Trophoblast cell (in vitro differentiated cells and primary cell): ENCODE data around the gene STRN4.

ENCODE experiments used
- DNase-seq, 2 donors: peaks; one replicate each; pipeline ENCODE4 v3.0.0-alpha.2; 2016
- H2AFZ ChIP-seq: 2 replicates; pipeline ENCODE4 v1.6.1; 2013; ENCODE audit warnings: low read length, moderate library complexity, mild to moderate bottlenecking; ENCODE audit not compliant: insufficient read depth, poor library complexity
- H2AK5ac ChIP-seq: 2 replicates; pipeline ENCODE4 v1.6.1; 2013; ENCODE audit warnings: mild to moderate bottlenecking, low read length
- H2BK120ac ChIP-seq: 2 replicates; pipeline ENCODE4 v1.6.1; 2013; ENCODE audit warnings: low read length, mild to moderate bottlenecking, moderate library complexity; ENCODE audit not compliant: insufficient read depth, poor library complexity
- H2BK12ac ChIP-seq: 2 replicates; pipeline ENCODE4 v1.6.1; 2013; ENCODE audit warnings: mild to moderate bottlenecking, low read length, moderate library complexity
- H2BK5ac ChIP-seq: 2 replicates; pipeline ENCODE4 v1.6.1; 2013; ENCODE audit warnings: low read length, low read depth, moderate library complexity, mild to moderate bottlenecking; ENCODE audit not compliant: poor library complexity
- H3K14ac ChIP-seq: 2 replicates; pipeline ENCODE4 v1.6.1; 2013; ENCODE audit warnings: mild to moderate bottlenecking, low read length
- H3K18ac ChIP-seq: 2 replicates; pipeline ENCODE4 v1.6.1; 2013; ENCODE audit warnings: mild to moderate bottlenecking, low read length
- H3K23ac ChIP-seq: 2 replicates; pipeline ENCODE4 v1.6.1; 2013; ENCODE audit warnings: low read length
- H3K27ac ChIP-seq: 2 replicates; pipeline ENCODE4 v1.5.1; 2013; ENCODE audit warnings: low read depth, mild to moderate bottlenecking, inconsistent platforms, low read length, moderate library complexity
- H3K27me3 ChIP-seq: 2 replicates; pipeline ENCODE4 v1.6.1; 2013; ENCODE audit warnings: inconsistent platforms, mild to moderate bottlenecking, low read length, moderate library complexity; ENCODE audit not compliant: insufficient read depth
- H3K36me3 ChIP-seq, 2 experiments: 1 replicate in 1 of 2; 2 replicates in 1 of 2; pipeline ENCODE4 v1.6.1; 2013; ENCODE audit warnings: low read length in 2 of 2, mild to moderate bottlenecking in 2 of 2, moderate library complexity in 1 of 2; ENCODE audit not compliant: insufficient read depth in 2 of 2, control insufficient read depth in 1 of 2
- H3K4ac ChIP-seq: 2 replicates; pipeline ENCODE4 v1.6.1; 2013; ENCODE audit warnings: low read depth, mild to moderate bottlenecking, low read length, moderate library complexity
- H3K4me1 ChIP-seq, 2 experiments: 1 replicate in 1 of 2; 2 replicates in 1 of 2; pipeline ENCODE4 v1.6.1; 2013; ENCODE audit warnings: low read length in 2 of 2, mild to moderate bottlenecking in 2 of 2, moderate library complexity in 1 of 2; ENCODE audit not compliant: insufficient read depth in 2 of 2, control insufficient read depth in 1 of 2
- H3K4me2 ChIP-seq: 2 replicates; pipeline ENCODE4 v1.6.1; 2013; ENCODE audit warnings: inconsistent platforms, mild to moderate bottlenecking, low read length, moderate library complexity
- H3K4me3 ChIP-seq: 2 replicates; pipeline ENCODE4 v1.5.1; 2013; ENCODE audit warnings: mild to moderate bottlenecking, low read depth, low read length, inconsistent platforms
- H3K79me1 ChIP-seq: one replicate; pipeline ENCODE4 v1.6.1; 2013; ENCODE audit warnings: low read length
- H3K79me2 ChIP-seq: 2 replicates; pipeline ENCODE4 v1.6.1; 2013; ENCODE audit warnings: low read length, mild to moderate bottlenecking; ENCODE audit not compliant: control insufficient read depth, insufficient read depth, poor library complexity
- H3K9ac ChIP-seq: 2 replicates; pipeline ENCODE4 v1.6.1; 2013; ENCODE audit warnings: mild to moderate bottlenecking, low read length
- H3K9me3 ChIP-seq: 2 replicates; pipeline ENCODE4 v1.6.1; 2013; ENCODE audit warnings: low read depth, mild to moderate bottlenecking, control low read depth, inconsistent platforms, low read length; ENCODE audit not compliant: insufficient read depth
- H4K12ac ChIP-seq: 2 replicates; pipeline ENCODE4 v1.6.1; 2013; ENCODE audit warnings: low read depth, mild to moderate bottlenecking, low read length, moderate library complexity
- H4K8ac ChIP-seq: 2 replicates; pipeline ENCODE4 v1.6.1; 2013; ENCODE audit warnings: low read depth, mild to moderate bottlenecking, low read length, moderate library complexity
- H4K91ac ChIP-seq: one replicate; pipeline ENCODE4 v1.6.1; 2013; ENCODE audit warnings: low read depth, mild to moderate bottlenecking, low read length, moderate library complexity
- WGBS: extraction: QIAGEN DNeasy Blood & Tissue Kit; methylation state at CpG from one replicate; pipeline ENCODE4 v1.1.7; 2013; ENCODE audit warnings: missing lambda C conversion rate; ENCODE audit not compliant: insufficient read length, insufficient coverage; ENCODE audit errors: extremely low coverage; 5-methylcytosine and 5-hydroxymethylcytosine counted together

STRN4 gene

DNA sequence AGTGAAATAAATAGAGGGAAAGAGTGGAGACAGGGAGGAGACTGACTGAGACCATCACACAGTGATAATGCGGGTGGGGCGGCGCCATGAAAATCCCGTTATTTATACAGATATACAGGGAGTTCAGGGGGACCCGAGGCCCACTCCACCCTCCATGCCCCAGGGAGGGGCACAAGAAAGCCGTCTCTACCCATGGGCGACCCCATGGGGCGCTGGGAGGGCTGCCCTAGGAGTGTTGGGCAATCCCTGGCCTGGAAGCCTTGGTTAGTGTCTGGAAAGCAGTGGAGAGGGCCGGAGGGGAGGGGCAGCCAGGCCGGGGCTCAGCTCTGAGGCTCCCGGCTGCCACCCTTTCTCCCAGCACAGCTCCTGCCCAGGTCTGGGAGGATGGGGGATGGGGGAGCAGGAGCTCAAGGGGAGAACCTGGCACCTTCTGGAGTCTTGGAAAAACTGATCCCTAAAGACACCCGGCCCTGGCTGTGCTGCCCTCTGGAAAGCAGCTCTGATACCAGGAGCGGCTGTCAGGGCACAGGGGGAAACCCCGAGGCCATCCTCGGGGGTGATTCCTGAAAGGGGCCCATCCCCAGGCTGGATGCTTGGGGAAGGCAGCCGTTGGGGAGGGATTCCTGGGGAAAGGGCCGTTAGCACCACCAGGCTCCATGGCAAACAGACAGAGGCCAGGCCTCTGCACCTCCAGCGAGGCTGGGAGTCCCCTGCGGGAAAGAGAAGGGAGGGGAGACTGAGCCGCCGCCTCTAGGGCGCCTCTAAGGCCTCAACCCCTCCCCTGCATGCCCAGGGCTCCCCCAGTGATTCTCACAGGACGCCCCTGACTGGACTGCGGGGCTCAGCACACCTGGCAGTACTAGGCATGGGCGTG is 26.4 kb downstream of the STRN4 start:
- H3K9me3 ChIP-seq = no peaks in the 10 kb centered on the region
- no peak overlapping the region for H2BK12ac ChIP-seq
- peaks cover 19% of the 10 kb centered on the region for H3K79me1 ChIP-seq
- H4K8ac ChIP-seq = no peak overlapping the region
- no peak overlapping the region for H3K9ac ChIP-seq
- H2BK120ac ChIP-seq = no peak overlapping the region
- WGBS = no CpG with 5 or more reads among the region's 25 CpGs
- H2AK5ac ChIP-seq = no peak overlapping the region
- H3K4me2 ChIP-seq = no peak overlapping the region
- H3K36me3 ChIP-seq = peaks cover 63% of the 10 kb centered on the region in 2 experiments
- H3K27me3 ChIP-seq = no peaks in the 10 kb centered on the region
- no peak overlapping the region for H3K27ac ChIP-seq
- H3K4me1 ChIP-seq = peaks cover 0 to 6% of the 10 kb centered on the region in 2 experiments
- no peak overlapping the region for H3K14ac ChIP-seq
- no peak overlapping the region for H4K91ac ChIP-seq
- no peak overlapping the region for H2BK5ac ChIP-seq
- DNase-seq = no peak
- H3K79me2 ChIP-seq = peaks cover 18% of the 10 kb centered on the region
- no peak overlapping the region for H3K4me3 ChIP-seq
- no peak overlapping the region for H4K12ac ChIP-seq
- no peak overlapping the region for H3K23ac ChIP-seq
- H2AFZ ChIP-seq = no peak overlapping the region
- peak overlapping the region; percentile 16 for H3K18ac ChIP-seq
- H3K4ac ChIP-seq = no peak overlapping the region

DNA sequence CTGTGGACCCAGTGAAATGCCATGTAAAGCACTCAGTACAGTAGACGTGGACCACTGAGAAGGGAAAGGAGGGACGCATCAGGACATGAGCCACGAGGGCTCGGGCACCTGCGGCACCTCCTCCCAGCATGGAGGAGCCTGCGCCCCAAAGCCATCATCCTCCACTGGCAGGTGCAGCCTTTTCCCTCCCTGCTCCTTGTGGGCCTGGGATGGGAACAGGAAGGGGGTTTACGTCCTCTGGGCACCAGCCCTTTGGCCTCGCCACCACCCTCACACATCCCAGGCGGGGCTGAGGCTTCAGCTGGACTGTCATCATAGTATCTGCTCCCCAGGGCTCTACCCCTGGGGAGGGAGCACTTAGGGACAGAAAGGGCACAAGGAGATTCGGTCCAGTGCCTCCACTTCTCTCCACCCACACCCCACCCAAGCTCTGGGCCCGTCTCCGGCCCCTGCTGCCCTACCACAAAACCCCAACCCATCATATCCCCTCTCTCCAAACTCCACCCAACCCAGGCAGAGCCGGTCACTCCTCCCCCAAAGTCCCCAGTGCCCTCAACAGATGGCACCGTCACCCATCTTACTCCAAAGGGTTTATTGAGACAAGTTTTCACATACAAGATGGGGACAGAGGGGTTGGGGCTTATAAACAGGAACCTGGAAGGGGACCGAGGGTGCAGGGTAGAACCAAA is 27.2 kb downstream of the STRN4 start:
- Histone ChIP-seq H2BK12ac (no peak overlapping the region), H2BK5ac (no peak overlapping the region), H3K79me1 (peaks cover 26% of the 10 kb centered on the region), H3K4ac (no peak overlapping the region), H3K27ac (no peak overlapping the region), H3K9ac (no peak overlapping the region), H3K4me1 (peaks cover 0 to 10% of the 10 kb centered on the region in 2 experiments), H4K91ac (no peak overlapping the region), H4K12ac (no peak overlapping the region), H3K14ac (no peak overlapping the region), H3K4me2 (no peak overlapping the region), H3K9me3 (no peaks in the 10 kb centered on the region), H3K4me3 (no peak overlapping the region), H3K18ac (no peak overlapping the region), H2AK5ac (no peak overlapping the region), H2BK120ac (no peak overlapping the region), H2AFZ (no peak overlapping the region), H3K23ac (no peak overlapping the region), H3K27me3 (no peaks in the 10 kb centered on the region), H4K8ac (no peak overlapping the region), H3K36me3 (peaks cover 55% of the 10 kb centered on the region in 2 experiments), H3K79me2 (peaks cover 23% of the 10 kb centered on the region)
- WGBS = no CpG with 5 or more reads among the region's 15 CpGs
- DNase-seq = no peak

DNA sequence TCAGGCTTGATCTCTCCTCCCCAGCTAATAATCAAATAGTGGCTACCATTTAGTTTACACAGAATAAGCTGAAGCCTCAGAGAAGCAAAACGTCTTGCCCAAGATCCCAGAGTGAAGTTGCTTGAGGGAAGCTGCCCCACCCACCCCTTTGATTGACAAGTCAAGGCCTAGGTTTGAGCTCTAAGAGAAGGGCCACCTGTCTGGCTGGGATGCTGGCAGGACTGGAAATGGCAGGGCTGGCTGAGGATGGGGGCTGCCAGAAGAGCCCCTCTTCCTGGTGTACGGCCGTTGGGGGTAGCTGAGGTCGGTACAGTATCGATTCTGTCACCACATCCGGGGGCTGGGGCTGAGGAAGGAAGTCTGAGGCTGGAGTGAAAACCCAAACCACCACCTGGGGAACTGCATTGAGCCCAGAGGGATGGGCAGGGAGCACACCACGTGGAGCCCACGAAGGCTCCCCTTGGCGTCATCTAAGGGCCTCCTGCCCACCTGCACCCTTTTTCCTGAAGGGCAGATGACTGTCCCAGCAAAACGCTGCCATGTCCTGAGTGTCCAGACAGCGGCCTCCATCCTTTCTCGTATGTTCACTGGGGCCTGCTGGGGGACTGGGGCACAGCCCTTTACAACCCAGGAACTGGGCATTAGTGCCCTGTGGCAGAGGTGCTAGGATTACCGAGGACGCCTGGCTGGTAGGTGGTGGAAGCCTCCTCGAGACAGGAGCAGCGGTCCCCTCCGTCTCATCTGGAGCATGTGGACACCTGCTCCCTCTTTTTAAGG is 27.9 kb downstream of the STRN4 start:
- Histone ChIP-seq H4K91ac (no peak overlapping the region), H4K12ac (no peak overlapping the region), H3K36me3 (peaks cover 49 to 50% of the 10 kb centered on the region in 2 experiments), H3K4me2 (no peak overlapping the region), H3K14ac (no peak overlapping the region), H4K8ac (no peak overlapping the region), H2AK5ac (no peak overlapping the region), H3K79me2 (peaks cover 26% of the 10 kb centered on the region), H3K4me1 (peaks cover 0 to 10% of the 10 kb centered on the region in 2 experiments), H3K18ac (no peak overlapping the region), H2BK120ac (no peak overlapping the region), H2AFZ (no peak overlapping the region), H3K27me3 (no peaks in the 10 kb centered on the region), H3K9me3 (no peaks in the 10 kb centered on the region), H3K4ac (no peak overlapping the region), H3K23ac (no peak overlapping the region), H3K79me1 (peaks cover 30% of the 10 kb centered on the region), H3K27ac (no peak overlapping the region), H3K9ac (no peak overlapping the region), H2BK12ac (no peak overlapping the region), H2BK5ac (no peak overlapping the region), H3K4me3 (no peak overlapping the region)
- peak; percentile 53 to 65 for DNase-seq
- WGBS = no CpG with 5 or more reads among the region's 17 CpGs

DNA sequence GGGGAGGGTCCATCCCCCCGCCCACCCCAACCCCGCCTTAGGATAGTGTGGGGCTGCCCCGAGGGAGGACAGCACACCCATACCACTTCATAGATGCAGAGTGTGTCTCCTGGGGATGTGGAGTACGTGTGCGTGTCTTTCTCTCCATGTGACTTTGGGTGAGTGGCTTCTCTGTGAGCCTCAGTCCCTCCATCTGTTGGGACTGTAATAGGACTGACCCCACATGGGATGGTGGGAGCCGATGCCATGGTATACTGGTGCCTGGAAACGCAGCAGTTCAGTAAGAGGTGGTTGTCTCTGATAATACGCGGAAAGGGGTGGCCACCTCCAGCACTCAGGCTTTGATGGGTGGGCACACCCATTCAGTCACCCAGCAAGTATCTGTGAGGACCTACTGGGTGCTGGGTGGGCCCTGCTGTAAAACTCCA is 28.5 kb downstream of the STRN4 start:
- Histone ChIP-seq H2BK12ac (no peak overlapping the region), H2BK120ac (no peak overlapping the region), H3K18ac (no peak overlapping the region), H2BK5ac (no peak overlapping the region), H4K91ac (no peak overlapping the region), H3K79me2 (peaks cover 26% of the 10 kb centered on the region), H3K9me3 (no peaks in the 10 kb centered on the region), H4K12ac (no peak overlapping the region), H4K8ac (no peak overlapping the region), H2AK5ac (no peak overlapping the region), H3K79me1 (peaks cover 30% of the 10 kb centered on the region), H3K27me3 (no peaks in the 10 kb centered on the region), H3K4me1 (peaks cover 0 to 10% of the 10 kb centered on the region in 2 experiments), H3K4ac (no peak overlapping the region), H3K14ac (no peak overlapping the region), H3K23ac (no peak overlapping the region), H3K4me2 (peak overlapping the region; percentile 67), H3K4me3 (peak overlapping the region; percentile 79), H3K36me3 (peaks cover 43 to 44% of the 10 kb centered on the region in 2 experiments), H2AFZ (no peak overlapping the region), H3K27ac (no peak overlapping the region), H3K9ac (no peak overlapping the region)
- DNase-seq = no peak
- WGBS = no CpG with 5 or more reads among the region's 9 CpGs
